Esophagus muscularis mucosa (tissue), 4 donors: Measurements from ENCODE around the gene ELFN2. TPM values are rescaled to one million over a fixed set of nuclear protein-coding genes. Genes with fewer than 3 reads are reported as not detected.
"Not testable (repeated sequence)": the region's sequence is repeated elsewhere in the genome, so short reads cannot be mapped to it uniquely, and the experiment has no call there.

Source experiments
- DNase-seq: peaks from one replicate; pipeline ENCODE4 v3.0.0-alpha.2; 2017; ENCODE audit errors: extremely low spot score
- H3K27ac ChIP-seq, 4 donors: fragments of 200-600 bp; sonication (generic); replicated peaks in 1 of 4; 1 replicate in 3 of 4; 2 replicates in 1 of 4; pipeline ENCODE4 v1.5.1; 2016 to 2019; ENCODE audit warnings: mild to moderate bottlenecking in 1 of 4
- H3K27me3 ChIP-seq, 4 donors: fragments of 200-600 bp; sonication (generic); one replicate each; pipeline versions ENCODE4 v1.5.1 to v1.6.0; 2016 to 2019
- H3K36me3 ChIP-seq, 4 donors: fragments of 200-600 bp; sonication (generic); one replicate each; pipeline ENCODE4 v1.5.1; 2016 to 2019
- H3K4me1 ChIP-seq, 4 donors: fragments of 200-600 bp; sonication (generic); one replicate each; pipeline ENCODE4 v1.5.1; 2016 to 2019
- H3K4me3 ChIP-seq, 4 donors: fragments of 200-600 bp; sonication (generic); 1 replicate in 2 of 4; 2 replicates in 2 of 4; pipeline ENCODE4 v1.5.1; 2016 to 2019; ENCODE audit warnings: mild to moderate bottlenecking in 4 of 4, moderate library complexity in 1 of 4
- H3K9me3 ChIP-seq, 4 donors: fragments of 200-600 bp; sonication (generic); 1 replicate in 3 of 4; 2 replicates in 1 of 4; pipeline ENCODE4 v1.5.1; 2016 to 2019
- CTCF ChIP-seq, 3 experiments: fragments of 200-600 bp in 2 of 3; fragments of 450-650 bp in 1 of 3; sonication (generic) in 2 of 3; IDR thresholded peaks; one replicate each; pipeline ENCODE4 v1.5.1; 2017 to 2019; ENCODE audit warnings: antibody characterized with exemption in 3 of 3, mild to moderate bottlenecking in 2 of 3, moderate library complexity in 1 of 3
- EP300 ChIP-seq: sonication (generic); formaldehyde crosslinking; IDR thresholded peaks from one replicate; pipeline ENCODE4 v1.6.1; 2017; ENCODE audit warnings: antibody characterized with exemption
- POLR2A ChIP-seq: fragments of 450-650 bp; IDR thresholded peaks from one replicate; pipeline ENCODE4 v1.6.1; 2017; ENCODE audit warnings: antibody characterized with exemption, moderate library complexity, mild to moderate bottlenecking, low read depth
- POLR2AphosphoS5 ChIP-seq, 2 donors: sonication (generic); formaldehyde crosslinking; IDR thresholded peaks; one replicate each; pipeline ENCODE4 v1.6.1; 2017; ENCODE audit warnings: antibody characterized with exemption in 2 of 2
- WGBS: methylation state at CpG from one replicate; pipeline ENCODE4 v1.1.5; 2018; 5-methylcytosine and 5-hydroxymethylcytosine counted together
- intact Hi-C: fragments of 100-400 bp; cut with DNase I; formaldehyde crosslinking; loops from one replicate; pipeline ENCODE4 v1.15.1; 2023
- total RNA-seq, 4 donors: library from RNA; depleted of rRNA; stranded (reverse); fragments of >200 nt; gene quantifications; one replicate each; pipeline versions ENCODE4 v1.1.0 to v1.2.1, GENCODE V29; 2016

Gene ELFN2
- total RNA-seq, 4 donors from 2014 or later: 0.17 TPM; not detected in 2

GRCh38 chr22:37472418-37473006 lies 45.2 kb upstream of the ELFN2 start:
- peaks cover 0 to 93% (median 1%) of the 10 kb centered on the region in 4 donors for H3K27me3 ChIP-seq
- TF ChIP-seq POLR2AphosphoS5 (IDR thresholded peaks at IDR 0.05): no peak
- no peak for TF ChIP-seq EP300
- no peak for TF ChIP-seq POLR2A
- peak in 2 of 3 experiments; percentile 7 to 22 for TF ChIP-seq CTCF (IDR thresholded peaks at IDR 0.05)
- no peak for DNase-seq
- H3K4me3 ChIP-seq: no peak overlapping the region
- H3K36me3 ChIP-seq: peaks cover 0 to 43% (median 6%) of the 10 kb centered on the region in 4 donors
- no peaks in the 10 kb centered on the region for H3K9me3 ChIP-seq
- intact Hi-C loops: no loop called here
- H3K4me1 ChIP-seq: no peaks in the 10 kb centered on the region
- 31% methylated on average over 3 of the region's 8 CpGs for WGBS
- H3K27ac ChIP-seq: no peak overlapping the region

- Histone ChIP-seq H3K4me3 (no peak overlapping the region), H3K27me3 (peaks cover 0 to 93% (median 3%) of the 10 kb centered on the region in 4 donors), H3K27ac (no peak overlapping the region), H3K9me3 (no peaks in the 10 kb centered on the region), H3K4me1 (no peaks in the 10 kb centered on the region), H3K36me3 (peaks cover 0 to 39% (median 4%) of the 10 kb centered on the region in 4 donors)
- 82% methylated on average over 9 of the region's 9 CpGs for WGBS
- intact Hi-C loops: no loop called here
- DNase-seq: no peak
- TF ChIP-seq POLR2A: no peak
- no peak for TF ChIP-seq EP300
- TF ChIP-seq CTCF (IDR thresholded peaks at IDR 0.05): no peak
- TF ChIP-seq POLR2AphosphoS5 (IDR thresholded peaks at IDR 0.05): no peak
These were observed 44.6 kb upstream of the ELFN2 start for GRCh38 chr22:37471727-37472417.

GRCh38 chr22:37470087-37470445 lies 42.8 kb upstream of the ELFN2 start:
- Histone ChIP-seq H3K9me3 (no peaks in the 10 kb centered on the region), H3K4me3 (no peak overlapping the region), H3K36me3 (peaks cover 0 to 37% (median 3%) of the 10 kb centered on the region in 4 donors), H3K4me1 (no peaks in the 10 kb centered on the region), H3K27me3 (peaks cover 0 to 93% (median 3%) of the 10 kb centered on the region in 4 donors), H3K27ac (no peak overlapping the region)
- TF ChIP-seq EP300 (no peak), CTCF (IDR thresholded peaks at IDR 0.05) (no peak), POLR2A (no peak), POLR2AphosphoS5 (IDR thresholded peaks at IDR 0.05) (no peak)
- WGBS: 81% methylated on average over 5 of the region's 5 CpGs
- intact Hi-C loops: no loop called here
- DNase-seq: no peak

- Histone ChIP-seq H3K9me3 (no peaks in the 10 kb centered on the region), H3K27me3 (peaks cover 0 to 88% (median 3%) of the 10 kb centered on the region in 4 donors), H3K4me1 (no peaks in the 10 kb centered on the region), H3K4me3 (no peak overlapping the region), H3K27ac (no peak overlapping the region), H3K36me3 (peaks cover 0 to 32% (median 3%) of the 10 kb centered on the region in 4 donors)
- no peak for TF ChIP-seq POLR2A
- TF ChIP-seq POLR2AphosphoS5 (IDR thresholded peaks at IDR 0.05): no peak
- TF ChIP-seq CTCF (IDR thresholded peaks at IDR 0.05): no peak
- WGBS: 90% methylated on average over 4 of the region's 8 CpGs
- intact Hi-C loops: no loop called here
- no peak for DNase-seq
These were observed 42.3 kb upstream of the ELFN2 start for GRCh38 chr22:37469416-37470086.

- H3K27ac ChIP-seq, DNase-seq, intact Hi-C loops, H3K4me3 ChIP-seq, H3K9me3 ChIP-seq, H3K4me1 ChIP-seq: not testable (repeated sequence)
- peaks cover 0 to 89% (median 3%) of the 10 kb centered on the region in 4 donors for H3K27me3 ChIP-seq
- 92% methylated on average over 14 of the region's 14 CpGs for WGBS
- H3K36me3 ChIP-seq: peaks cover 0 to 18% (median 3%) of the 10 kb centered on the region in 4 donors
These were observed 41.0 kb upstream of the ELFN2 start for GRCh38 chr22:37468201-37468695.
